Central memory CD8-positive, alpha-beta T cell (primary cell): ENCODE data around the gene C16orf74.
A peak's percentile ranks its signal among the peaks of the same experiment; 100 is the strongest.

Experiments used
- ATAC-seq: fragments of 150-1000 bp; cut with Tn5 transposase; replicated peaks from 2 replicates; pipeline ENCODE4 v1.10.0; 2022; ENCODE audit warnings: mild to moderate bottlenecking, moderate FRiP score, moderate number of reproducible peaks; ENCODE audit not compliant: poor library complexity, severe bottlenecking; ENCODE audit errors: extremely low read depth
- DNase-seq, 2 donors: peaks; one replicate each; pipeline ENCODE4 v3.0.0; 2021; ENCODE audit warnings: low spot score in 2 of 2
- H3K27ac Mint-ChIP-seq: one replicate; pipeline ENCODE4 v1.8.0; 2022; ENCODE audit warnings: low read depth, mild to moderate bottlenecking, moderate library complexity, mixed read lengths
- H3K27me3 Mint-ChIP-seq: one replicate; pipeline ENCODE4 v1.8.0; 2022; ENCODE audit warnings: mixed read lengths
- H3K36me3 Mint-ChIP-seq: one replicate; pipeline ENCODE4 v1.8.0; 2022; ENCODE audit warnings: mild to moderate bottlenecking, moderate library complexity, mixed read lengths; ENCODE audit not compliant: insufficient read depth
- H3K4me1 Mint-ChIP-seq: one replicate; pipeline ENCODE4 v1.8.0; 2022; ENCODE audit warnings: mixed read lengths
- H3K4me3 Mint-ChIP-seq: one replicate; pipeline ENCODE4 v1.8.0; 2022; ENCODE audit warnings: mild to moderate bottlenecking, moderate library complexity, mixed read lengths
- H3K9me3 Mint-ChIP-seq: one replicate; pipeline ENCODE4 v1.8.0; 2022; ENCODE audit warnings: mixed read lengths

C16orf74 gene

GRCh38 chr16:85733155-85733838 lies 17.6 kb downstream of the C16orf74 start:
- ATAC-seq (no peak), DNase-seq (no peak)
- Mint-ChIP-seq H3K36me3 (no peaks in the 10 kb centered on the region), H3K4me1 (peaks cover 22% of the 10 kb centered on the region), H3K27ac (no peak overlapping the region), H3K27me3 (no peaks in the 10 kb centered on the region), H3K4me3 (no peak overlapping the region), H3K9me3 (no peaks in the 10 kb centered on the region)

- Mint-ChIP-seq H3K27me3 (no peaks in the 10 kb centered on the region), H3K4me1 (peaks cover 20% of the 10 kb centered on the region), H3K36me3 (no peaks in the 10 kb centered on the region), H3K4me3 (no peak overlapping the region), H3K27ac (no peak overlapping the region), H3K9me3 (no peaks in the 10 kb centered on the region)
- ATAC-seq (no peak), DNase-seq (no peak)
Measured at GRCh38 chr16:85731179-85731578, 19.7 kb downstream of the C16orf74 start.

GRCh38 chr16:85730186-85730465 lies 20.8 kb downstream of the C16orf74 start:
- Mint-ChIP-seq H3K27ac (peak overlapping the region; percentile 20), H3K36me3 (no peaks in the 10 kb centered on the region), H3K4me1 (peaks cover 10% of the 10 kb centered on the region), H3K4me3 (no peak overlapping the region), H3K27me3 (no peaks in the 10 kb centered on the region), H3K9me3 (no peaks in the 10 kb centered on the region)
- DNase-seq (no peak), ATAC-seq (no peak)

GRCh38 chr16:85729452-85730185 lies 21.3 kb downstream of the C16orf74 start:
- Mint-ChIP-seq H3K9me3 (no peaks in the 10 kb centered on the region), H3K27me3 (no peaks in the 10 kb centered on the region), H3K4me1 (peaks cover 5% of the 10 kb centered on the region), H3K36me3 (no peaks in the 10 kb centered on the region), H3K27ac (no peak overlapping the region), H3K4me3 (no peak overlapping the region)
- DNase-seq (no peak), ATAC-seq (no peak)

GRCh38 chr16:85728879-85729278 lies 22.0 kb downstream of the C16orf74 start:
- Mint-ChIP-seq H3K27me3 (no peaks in the 10 kb centered on the region), H3K4me3 (no peak overlapping the region), H3K9me3 (no peaks in the 10 kb centered on the region), H3K27ac (no peak overlapping the region), H3K4me1 (peaks cover 5% of the 10 kb centered on the region), H3K36me3 (no peaks in the 10 kb centered on the region)
- DNase-seq (no peak), ATAC-seq (no peak)

GRCh38 chr16:85724936-85725335 lies 26.0 kb downstream of the C16orf74 start:
- no peak for ATAC-seq

GRCh38 chr16:85724126-85724879 lies 26.6 kb downstream of the C16orf74 start:
- no peak overlapping the region for H3K27ac Mint-ChIP-seq

More at GRCh38 chr16:85724936-85725335, 26.0 kb downstream of the C16orf74 start:
- no peaks in the 10 kb centered on the region for H3K9me3 Mint-ChIP-seq
- no peak for DNase-seq
- no peaks in the 10 kb centered on the region for H3K27me3 Mint-ChIP-seq
- H3K27ac Mint-ChIP-seq, result no peak overlapping the region
- peaks cover 2% of the 10 kb centered on the region for H3K36me3 Mint-ChIP-seq
- no peak overlapping the region for H3K4me3 Mint-ChIP-seq
- no peaks in the 10 kb centered on the region for H3K4me1 Mint-ChIP-seq

GRCh38 chr16:85722128-85722893 lies 28.6 kb downstream of the C16orf74 start:
- H3K9me3 Mint-ChIP-seq, result no peaks in the 10 kb centered on the region
- H3K27ac Mint-ChIP-seq, result no peak overlapping the region
- H3K4me1 Mint-ChIP-seq, result no peaks in the 10 kb centered on the region
- H3K4me3 Mint-ChIP-seq, result no peak overlapping the region
- DNase-seq (no peak), ATAC-seq (no peak)
- peaks cover 2% of the 10 kb centered on the region for H3K36me3 Mint-ChIP-seq
- H3K27me3 Mint-ChIP-seq, result peaks cover 6% of the 10 kb centered on the region

More at GRCh38 chr16:85724126-85724879, 26.6 kb downstream of the C16orf74 start:
- ATAC-seq (no peak), DNase-seq (no peak)
- H3K4me1 Mint-ChIP-seq, result no peaks in the 10 kb centered on the region
- H3K9me3 Mint-ChIP-seq, result no peaks in the 10 kb centered on the region
- H3K36me3 Mint-ChIP-seq, result peaks cover 2% of the 10 kb centered on the region
- H3K4me3 Mint-ChIP-seq, result no peak overlapping the region
- peaks cover 3% of the 10 kb centered on the region for H3K27me3 Mint-ChIP-seq

GRCh38 chr16:85720302-85720637 lies 30.6 kb downstream of the C16orf74 start:
- DNase-seq (no peak), ATAC-seq (no peak)
- H3K27ac Mint-ChIP-seq, result no peak overlapping the region
- H3K27me3 Mint-ChIP-seq, result peaks cover 6% of the 10 kb centered on the region
- no peak overlapping the region for H3K4me3 Mint-ChIP-seq
- H3K36me3 Mint-ChIP-seq, result peaks cover 2% of the 10 kb centered on the region
- no peaks in the 10 kb centered on the region for H3K4me1 Mint-ChIP-seq
- no peaks in the 10 kb centered on the region for H3K9me3 Mint-ChIP-seq

- Mint-ChIP-seq H3K4me3 (no peak overlapping the region), H3K27ac (no peak overlapping the region), H3K27me3 (peaks cover 6% of the 10 kb centered on the region), H3K4me1 (no peaks in the 10 kb centered on the region), H3K36me3 (peaks cover 3% of the 10 kb centered on the region), H3K9me3 (no peaks in the 10 kb centered on the region)
- ATAC-seq (no peak), DNase-seq (no peak)
Measured at GRCh38 chr16:85719605-85720301, 31.1 kb downstream of the C16orf74 start.

GRCh38 chr16:85718682-85719081 lies 32.2 kb downstream of the C16orf74 start:
- peaks cover 4% of the 10 kb centered on the region for H3K36me3 Mint-ChIP-seq
- ATAC-seq (no peak), DNase-seq (no peak)
- no peaks in the 10 kb centered on the region for H3K9me3 Mint-ChIP-seq
- peaks cover 6% of the 10 kb centered on the region for H3K27me3 Mint-ChIP-seq
- no peaks in the 10 kb centered on the region for H3K4me1 Mint-ChIP-seq
- H3K27ac Mint-ChIP-seq, result no peak overlapping the region
- H3K4me3 Mint-ChIP-seq, result no peak overlapping the region

- ATAC-seq, result no peak
- Mint-ChIP-seq H3K27me3 (peaks cover 6% of the 10 kb centered on the region), H3K27ac (no peak overlapping the region), H3K4me3 (no peak overlapping the region), H3K4me1 (no peaks in the 10 kb centered on the region), H3K36me3 (peaks cover 4% of the 10 kb centered on the region), H3K9me3 (no peaks in the 10 kb centered on the region)
- DNase-seq, result no peak
Measured at GRCh38 chr16:85718153-85718477, 32.8 kb downstream of the C16orf74 start.
